Measurements from ENCODE around the gene CHPT1. TPM values are rescaled to one million over a fixed set of nuclear protein-coding genes. Genes with fewer than 3 reads are reported as not detected.

The CHPT1 gene
- total and polyA plus RNA-seq, 2 of the 13 experiments (the other 11 are each of a cell fraction or from before 2014, with no cell fraction given), result 117 to 178 TPM

DNA sequence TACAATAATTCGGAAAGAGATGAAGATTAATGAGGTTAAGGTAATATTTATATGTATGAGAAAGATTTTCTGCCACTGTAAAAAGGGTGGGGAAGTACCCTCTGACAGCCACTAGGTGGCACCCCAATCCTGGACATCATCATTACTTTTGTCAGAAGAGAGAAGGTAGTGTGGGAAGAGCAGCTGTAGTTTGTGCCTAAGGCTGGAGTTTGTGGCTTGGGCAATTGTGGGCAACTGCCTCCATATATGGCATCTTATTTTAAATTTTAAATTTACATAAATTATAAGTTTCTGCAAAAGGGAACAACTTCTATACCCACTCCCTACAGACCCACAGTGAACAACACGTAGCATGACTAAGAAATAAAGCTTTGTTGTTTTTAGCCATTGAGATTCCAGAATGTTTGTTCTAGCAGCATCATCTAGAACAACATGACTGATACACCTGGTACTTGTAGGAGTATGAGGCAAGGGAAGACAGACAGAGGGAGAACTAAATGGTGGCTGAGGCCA, 76.3 kb downstream of the CHPT1 start (continued):
- TF ChIP-seq STAG1 (CRISPR knock-in tag; IDR thresholded peaks at IDR 0.05) (peak; percentile 87), JARID2 (CRISPR knock-in tag; IDR thresholded peaks at IDR 0.05; ENCODE audit: insufficient replicate concordance) (no peak), ZNF609 (CRISPR knock-in tag; IDR thresholded peaks at IDR 0.05; ENCODE audit: borderline replicate concordance) (no peak), RAD51 (IDR thresholded peaks at IDR 0.05; ENCODE audit: borderline replicate concordance) (no peak), ZFP36L1 (CRISPR knock-in tag; IDR thresholded peaks at IDR 0.05) (no peak)
- TF ChIP-seq, protein P1, sequence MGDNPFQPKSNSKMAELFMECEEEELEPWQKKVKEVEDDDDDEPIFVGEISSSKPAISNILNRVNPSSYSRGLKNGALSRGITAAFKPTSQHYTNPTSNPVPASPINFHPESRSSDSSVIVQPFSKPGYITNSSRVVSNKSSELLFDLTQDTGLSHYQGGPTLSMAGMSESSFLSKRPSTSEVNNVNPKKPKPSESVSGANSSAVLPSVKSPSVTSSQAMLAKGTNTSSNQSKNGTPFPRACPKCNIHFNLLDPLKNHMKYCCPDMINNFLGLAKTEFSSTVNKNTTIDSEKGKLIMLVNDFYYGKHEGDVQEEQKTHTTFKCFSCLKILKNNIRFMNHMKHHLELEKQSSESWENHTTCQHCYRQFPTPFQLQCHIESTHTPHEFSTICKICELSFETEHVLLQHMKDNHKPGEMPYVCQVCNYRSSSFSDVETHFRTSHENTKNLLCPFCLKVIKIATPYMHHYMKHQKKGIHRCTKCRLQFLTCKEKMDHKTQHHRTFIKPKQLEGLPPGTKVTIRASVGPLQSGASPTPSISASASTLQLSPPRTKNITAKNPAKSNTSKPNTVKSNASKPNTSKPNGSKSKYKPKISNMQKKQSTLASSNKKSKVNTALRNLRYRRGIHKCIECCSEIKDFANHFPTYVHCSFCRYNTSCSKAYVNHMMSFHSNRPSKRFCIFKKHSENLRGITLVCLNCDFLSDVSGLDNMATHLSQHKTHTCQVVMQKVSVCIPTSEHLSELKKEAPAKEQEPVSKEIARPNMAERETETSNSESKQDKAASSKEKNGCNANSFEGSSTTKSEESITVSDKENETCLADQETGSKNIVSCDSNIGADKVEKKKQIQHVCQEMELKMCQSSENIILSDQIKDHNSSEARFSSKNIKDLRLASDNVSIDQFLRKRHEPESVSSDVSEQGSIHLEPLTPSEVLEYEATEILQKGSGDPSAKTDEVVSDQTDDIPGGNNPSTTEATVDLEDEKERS (CRISPR knock-in tag; IDR thresholded peaks at IDR 0.05), result no peak
